Left lung (tissue), 10 donors: ENCODE results near the gene PCSK6. TPM values are rescaled to one million over a fixed set of nuclear protein-coding genes. Genes with fewer than 3 reads are reported as not detected.

Experiments used
- ATAC-seq: fragments of 200-7000 bp; cut with Tn5 transposase; one replicate; pipeline ENCODE4 v1.9.1; 2020; ENCODE audit warnings: moderate library complexity
- DNase-seq, 4 donors: peaks; one replicate each; pipeline ENCODE4 v3.0.0-alpha.2; 2013 to 2020
- H3K27ac ChIP-seq, 2 donors: fragments of 200-600 bp; sonication (generic) in 1 of 2; one replicate each; pipeline versions ENCODE4 v1.5.0 to v1.8.0; 2020 to 2021
- H3K27me3 ChIP-seq, 2 donors: fragments of 200-600 bp; sonication (generic) in 1 of 2; one replicate each; pipeline versions ENCODE4 v1.5.0 to v1.8.0; 2020 to 2021
- H3K36me3 ChIP-seq, 2 donors: fragments of 200-600 bp; sonication (generic) in 1 of 2; one replicate each; pipeline versions ENCODE4 v1.5.0 to v1.8.0; 2020 to 2021
- H3K4me1 ChIP-seq, 2 donors: fragments of 200-600 bp; one replicate each; pipeline ENCODE4 v1.8.0; 2021
- H3K4me3 ChIP-seq, 2 donors: fragments of 200-600 bp; sonication (generic) in 1 of 2; one replicate each; pipeline versions ENCODE4 v1.5.0 to v1.8.0; 2020 to 2021; ENCODE audit warnings: mild to moderate bottlenecking in 1 of 2
- H3K9me3 ChIP-seq, 2 donors: fragments of 200-600 bp; sonication (generic) in 1 of 2; one replicate each; pipeline versions ENCODE4 v1.5.0 to v1.8.0; 2020 to 2021
- intact Hi-C, 2 donors: fragments of 100-400 bp; cut with DNase I; formaldehyde crosslinking; loops; one replicate each; pipeline versions ENCODE4 v1.11.2 to v1.14.2; 2022
- polyA plus RNA-seq, 6 donors: library from polyadenylated mRNA; unstranded; fragments of 120-200 nt; gene quantifications; one replicate each; pipeline ENCODE4 v1.2.1, GENCODE V29; 2013; ENCODE audit not compliant: insufficient read length in 6 of 6
- total RNA-seq, 2 donors: library from RNA; stranded (reverse); fragmentation: NEBNext Ultra II Directional; extraction: Animal tissue kit (Norgen Biotek cat#: 25700); gene quantifications; one replicate each; pipeline ENCODE4 v1.2.1, GENCODE V29; 2021
- TF ChIP-seq, protein P1 (sequence below), 2 donors: fragments of 200-600 bp; sonication (generic) in 1 of 2; IDR thresholded peaks; one replicate each; pipeline versions ENCODE4 v1.5.0 to v1.8.0; 2021; ENCODE audit warnings: antibody characterized with exemption in 2 of 2
- donor health status: DM: no; HTN: yes; CAD: no.
- donor health status: DM: no; HTN: no; CAD: no.

Gene PCSK6
- total and polyA plus RNA-seq, 8 donors, result 7.7 to 25.7 (median 22.8) TPM

DNA sequence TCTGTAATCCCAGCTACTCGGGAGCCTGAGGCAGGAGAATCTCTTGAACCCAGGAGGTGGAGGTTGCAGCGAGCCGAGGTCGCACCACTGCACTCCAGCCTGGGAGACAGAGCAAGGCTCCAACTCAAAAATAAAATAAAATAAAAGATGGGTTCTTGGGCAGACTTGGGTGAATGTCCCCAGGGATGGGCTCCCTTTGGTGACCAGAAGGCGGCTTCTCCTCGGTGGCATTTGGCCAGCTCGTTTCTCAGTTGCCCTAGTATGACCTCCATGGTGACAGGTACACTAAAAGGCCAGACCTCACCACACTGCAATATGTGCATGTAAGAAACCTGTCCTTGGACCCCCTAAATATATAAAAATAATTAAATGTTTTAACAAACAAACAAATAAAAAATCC is 118.4 kb downstream of the PCSK6 start:
- no peaks in the 10 kb centered on the region for H3K36me3 ChIP-seq
- intact Hi-C loops, result no loop called here
- no peak for ATAC-seq
- H3K27me3 ChIP-seq, result peaks cover 0 to 17% of the 10 kb centered on the region in 2 donors
- H3K4me3 ChIP-seq, result no peak overlapping the region
- no peak overlapping the region for H3K27ac ChIP-seq
- H3K9me3 ChIP-seq, result no peaks in the 10 kb centered on the region
- DNase-seq, result no peak
- H3K4me1 ChIP-seq, result no peaks in the 10 kb centered on the region
- TF ChIP-seq, protein P1, sequence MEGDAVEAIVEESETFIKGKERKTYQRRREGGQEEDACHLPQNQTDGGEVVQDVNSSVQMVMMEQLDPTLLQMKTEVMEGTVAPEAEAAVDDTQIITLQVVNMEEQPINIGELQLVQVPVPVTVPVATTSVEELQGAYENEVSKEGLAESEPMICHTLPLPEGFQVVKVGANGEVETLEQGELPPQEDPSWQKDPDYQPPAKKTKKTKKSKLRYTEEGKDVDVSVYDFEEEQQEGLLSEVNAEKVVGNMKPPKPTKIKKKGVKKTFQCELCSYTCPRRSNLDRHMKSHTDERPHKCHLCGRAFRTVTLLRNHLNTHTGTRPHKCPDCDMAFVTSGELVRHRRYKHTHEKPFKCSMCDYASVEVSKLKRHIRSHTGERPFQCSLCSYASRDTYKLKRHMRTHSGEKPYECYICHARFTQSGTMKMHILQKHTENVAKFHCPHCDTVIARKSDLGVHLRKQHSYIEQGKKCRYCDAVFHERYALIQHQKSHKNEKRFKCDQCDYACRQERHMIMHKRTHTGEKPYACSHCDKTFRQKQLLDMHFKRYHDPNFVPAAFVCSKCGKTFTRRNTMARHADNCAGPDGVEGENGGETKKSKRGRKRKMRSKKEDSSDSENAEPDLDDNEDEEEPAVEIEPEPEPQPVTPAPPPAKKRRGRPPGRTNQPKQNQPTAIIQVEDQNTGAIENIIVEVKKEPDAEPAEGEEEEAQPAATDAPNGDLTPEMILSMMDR (IDR thresholded peaks at IDR 0.05), result no peak

GRCh38 chr15:101370330-101371024 is 119.0 kb downstream of the PCSK6 start:
- intact Hi-C loops, result no loop called here
- DNase-seq (peak in 1 of 4 donors; percentile 64), ATAC-seq (no peak)
- TF ChIP-seq, protein P1 (IDR thresholded peaks at IDR 0.05), result no peak
- H3K27me3 ChIP-seq, result peaks cover 0 to 17% of the 10 kb centered on the region in 2 donors
- no peaks in the 10 kb centered on the region for H3K4me1 ChIP-seq
- H3K36me3 ChIP-seq, result no peaks in the 10 kb centered on the region
- no peak overlapping the region for H3K4me3 ChIP-seq
- H3K9me3 ChIP-seq, result no peaks in the 10 kb centered on the region
- no peak overlapping the region for H3K27ac ChIP-seq

DNA sequence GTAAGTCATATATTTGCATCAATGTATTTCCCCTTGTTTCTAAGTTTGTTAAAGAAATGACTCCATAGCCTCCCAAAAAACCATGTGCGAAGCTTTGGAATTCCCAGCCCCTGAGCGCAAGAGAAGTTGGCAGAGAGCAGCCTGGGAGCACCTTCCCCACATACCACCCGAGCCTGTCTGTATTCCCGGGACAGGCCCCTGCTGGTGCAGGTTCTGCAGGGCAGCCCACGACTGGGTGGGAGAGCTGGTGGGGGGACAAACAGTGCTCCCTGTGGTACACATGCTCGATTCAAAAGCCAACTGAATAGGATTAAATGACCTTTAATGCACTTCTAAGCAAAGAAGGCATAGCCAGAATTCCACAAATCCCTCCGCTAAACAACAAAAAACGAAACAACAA is 119.8 kb downstream of the PCSK6 start:
- H3K27ac ChIP-seq, result no peak overlapping the region
- no peaks in the 10 kb centered on the region for H3K36me3 ChIP-seq
- DNase-seq (peak in 1 of 4 donors; percentile 53), ATAC-seq (no peak)
- H3K4me3 ChIP-seq, result no peak overlapping the region
- intact Hi-C loops, result no loop called here
- TF ChIP-seq, protein P1 (IDR thresholded peaks at IDR 0.05), result no peak
- no peaks in the 10 kb centered on the region for H3K4me1 ChIP-seq
- peaks cover 0 to 17% of the 10 kb centered on the region in 2 donors for H3K27me3 ChIP-seq
- no peaks in the 10 kb centered on the region for H3K9me3 ChIP-seq

DNA sequence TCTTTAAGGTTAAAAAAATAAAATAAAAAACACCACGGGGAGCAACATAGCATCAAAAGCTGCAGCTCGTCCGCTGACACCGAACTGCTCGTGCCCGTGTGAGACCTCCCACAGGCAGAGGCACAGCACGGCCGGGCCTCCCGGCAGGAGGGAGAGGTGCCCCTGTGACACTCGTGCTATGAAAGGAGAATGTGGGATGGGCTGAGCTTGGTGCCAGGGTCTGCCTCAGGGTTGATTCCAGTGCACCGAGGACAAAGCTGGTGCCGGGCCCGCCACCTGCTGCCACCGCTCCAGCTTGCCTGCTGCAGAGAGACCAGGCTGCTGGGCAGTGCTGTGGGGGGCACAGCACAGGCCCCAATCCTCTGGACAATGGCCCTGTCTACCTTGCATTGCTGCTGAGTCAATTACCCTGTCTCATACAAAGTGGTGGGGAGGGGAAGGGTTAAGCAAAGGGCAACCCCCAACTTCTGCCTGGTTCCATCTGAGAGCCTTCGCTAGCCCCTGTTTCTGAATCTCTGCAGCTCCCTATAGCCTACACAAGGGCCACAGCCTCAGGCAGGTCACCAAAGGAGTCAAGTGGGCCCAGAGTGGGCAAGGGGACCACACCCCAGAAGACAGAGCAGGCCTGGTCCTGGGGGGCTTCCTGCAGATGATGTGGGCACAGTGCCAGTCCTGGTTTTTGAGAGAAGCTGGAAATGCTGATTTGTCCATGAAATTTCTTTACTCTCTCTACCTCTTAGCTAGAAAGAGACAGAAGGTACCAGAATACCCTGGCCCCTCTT is 120.5 kb downstream of the PCSK6 start:
- Histone ChIP-seq H3K9me3 (no peaks in the 10 kb centered on the region), H3K27me3 (peaks cover 0 to 17% of the 10 kb centered on the region in 2 donors), H3K4me1 (no peaks in the 10 kb centered on the region), H3K36me3 (no peaks in the 10 kb centered on the region), H3K27ac (no peak overlapping the region), H3K4me3 (no peak overlapping the region)
- ATAC-seq (no peak), DNase-seq (peak in 1 of 4 donors; percentile 36)
- TF ChIP-seq, protein P1 (IDR thresholded peaks at IDR 0.05), result no peak
- intact Hi-C loops, result no loop called here

- DNase-seq (peak in 2 of 4 donors; percentile 77 to 80), ATAC-seq (peak; percentile 96)
- Histone ChIP-seq H3K27ac (no peak overlapping the region), H3K9me3 (no peaks in the 10 kb centered on the region), H3K36me3 (no peaks in the 10 kb centered on the region), H3K4me1 (no peaks in the 10 kb centered on the region), H3K4me3 (no peak overlapping the region), H3K27me3 (peaks cover 0 to 15% of the 10 kb centered on the region in 2 donors)
- TF ChIP-seq, protein P1 (IDR thresholded peaks at IDR 0.05), result no peak
- intact Hi-C loops, result no loop called here
These were observed 121.3 kb downstream of the PCSK6 start for GRCh38 chr15:101368086-101368780.
